GM21529 (cell line): ENCODE data around the gene POLN.

Experiments
- ATAC-seq: cut with Tn5 transposase; IDR thresholded peaks from one replicate; pipeline ENCODE4 v1.9.1; 2021; ENCODE audit not compliant: unreplicated experiment

POLN gene

GRCh38 chr4:2264481-2265041 is 22.6 kb upstream of the POLN start:
- ATAC-seq: no peak

- ATAC-seq: no peak
Observed at GRCh38 chr4:2263926-2264321, 22.0 kb upstream of the POLN start.

- no peak for ATAC-seq
Observed at GRCh38 chr4:2262944-2263250, 21.0 kb upstream of the POLN start.

GRCh38 chr4:2262145-2262943 is 20.4 kb upstream of the POLN start:
- peak; percentile 89 for ATAC-seq

GRCh38 chr4:2261853-2262144 is 19.9 kb upstream of the POLN start, which contains the start of gene MXD4:
Gene MXD4 (minus strand): TSS chr4:2262109. CDS start chr4:2261980, 129 bp downstream.
- peak; percentile 0 for ATAC-seq

- peak; percentile 27 for ATAC-seq
Observed at GRCh38 chr4:2261110-2261852, 19.4 kb upstream of the POLN start.

GRCh38 chr4:2260344-2261109 is 18.6 kb upstream of the POLN start:
- ATAC-seq: no peak

GRCh38 chr4:2259541-2260343 is 17.8 kb upstream of the POLN start:
- no peak for ATAC-seq

- no peak for ATAC-seq
Observed at GRCh38 chr4:2259036-2259540, 17.2 kb upstream of the POLN start.

GRCh38 chr4:2258091-2259035 is 16.4 kb upstream of the POLN start:
- no peak for ATAC-seq

- ATAC-seq: no peak
Observed at GRCh38 chr4:2257361-2258081, 15.6 kb upstream of the POLN start.

GRCh38 chr4:2256781-2257191 is 14.9 kb upstream of the POLN start:
- ATAC-seq: no peak

- no peak for ATAC-seq
Observed at GRCh38 chr4:2256156-2256731, 14.3 kb upstream of the POLN start.

GRCh38 chr4:2255501-2256155 is 13.7 kb upstream of the POLN start:
- no peak for ATAC-seq

- ATAC-seq: no peak
Observed at GRCh38 chr4:2254665-2255500, 13.0 kb upstream of the POLN start.

GRCh38 chr4:2253160-2254084 is 11.5 kb upstream of the POLN start:
- no peak for ATAC-seq
